Stimulated activated naive B cell treated with anti-CD40 and anti-IgM and Interleukin-4, amounts not matched to agents 10 μg/mL and 1 μg/mL and 100 μg/mL, for 72 hours (primary cell): Measurements from ENCODE around the gene CCR9.

ENCODE experiments used
- ATAC-seq, 2 donors: fragments of 150-1000 bp; cut with Tn5 transposase; replicated peaks; 2 replicates each; pipeline ENCODE4 v1.10.0; 2021; ENCODE audit warnings: moderate library complexity in 1 of 2
- DNase-seq: peaks from one replicate; pipeline ENCODE4 v3.0.0; 2021
- H3K27ac Mint-ChIP-seq: one replicate; pipeline ENCODE4 v1.8.0; 2022; ENCODE audit warnings: mild to moderate bottlenecking, mixed read lengths
- H3K27me3 Mint-ChIP-seq, 2 donors: one replicate each; pipeline ENCODE4 v1.8.0; 2022; ENCODE audit warnings: mixed read lengths in 2 of 2
- H3K36me3 Mint-ChIP-seq, 2 donors: one replicate each; pipeline ENCODE4 v1.8.0; 2022; ENCODE audit warnings: mixed read lengths in 2 of 2, mild to moderate bottlenecking in 1 of 2
- H3K4me1 Mint-ChIP-seq, 2 donors: one replicate each; pipeline ENCODE4 v1.8.0; 2022; ENCODE audit warnings: mixed read lengths in 2 of 2, mild to moderate bottlenecking in 1 of 2
- H3K4me3 Mint-ChIP-seq, 2 donors: one replicate each; pipeline ENCODE4 v1.8.0; 2022; ENCODE audit warnings: mild to moderate bottlenecking in 2 of 2, mixed read lengths in 2 of 2, moderate library complexity in 1 of 2
- H3K9me3 Mint-ChIP-seq, 2 donors: one replicate each; pipeline ENCODE4 v1.8.0; 2022; ENCODE audit warnings: mixed read lengths in 2 of 2, mild to moderate bottlenecking in 1 of 2

Gene CCR9

DNA sequence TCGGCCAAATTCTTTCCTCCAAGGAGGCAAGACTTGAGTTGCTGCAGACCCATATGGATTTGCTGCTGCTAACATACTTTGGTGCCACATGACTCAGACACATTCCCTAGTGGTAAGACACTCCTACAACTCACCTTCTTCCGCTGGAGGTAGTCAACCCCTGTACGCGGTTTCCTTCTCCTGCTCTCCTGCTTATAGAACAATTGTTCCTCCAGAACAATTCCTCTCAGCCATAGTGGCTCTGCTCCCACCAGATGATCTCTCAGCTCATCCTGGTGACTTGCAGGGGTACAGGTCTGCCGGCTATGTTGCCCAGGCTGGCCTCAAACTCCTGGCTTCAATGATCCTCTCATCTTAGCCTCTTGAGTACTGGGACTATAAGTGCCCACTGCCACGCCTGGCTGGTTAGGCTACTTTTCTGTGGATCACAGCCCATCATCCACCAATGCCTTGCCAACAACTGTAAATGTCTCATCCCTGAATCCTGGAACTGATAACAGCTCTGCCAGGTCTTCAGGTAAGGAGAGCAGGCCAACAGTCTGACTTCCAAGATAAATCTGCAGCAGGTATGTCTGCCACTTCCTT is 54.5 kb downstream of the CCR9 start:
- H3K4me1 Mint-ChIP-seq: peaks cover 8 to 12% of the 10 kb centered on the region in 2 donors
- ATAC-seq (no peak), DNase-seq (no peak)
- no peak overlapping the region for H3K4me3 Mint-ChIP-seq
- H3K27ac Mint-ChIP-seq: no peak overlapping the region
- H3K36me3 Mint-ChIP-seq: peaks cover 18 to 38% of the 10 kb centered on the region in 2 donors
- H3K27me3 Mint-ChIP-seq: no peaks in the 10 kb centered on the region
- no peaks in the 10 kb centered on the region for H3K9me3 Mint-ChIP-seq

- H3K9me3 Mint-ChIP-seq: no peaks in the 10 kb centered on the region
- ATAC-seq: no peak
- DNase-seq: no peak
- peaks cover 8 to 12% of the 10 kb centered on the region in 2 donors for H3K4me1 Mint-ChIP-seq
- no peaks in the 10 kb centered on the region for H3K27me3 Mint-ChIP-seq
- H3K4me3 Mint-ChIP-seq: no peak overlapping the region
- H3K36me3 Mint-ChIP-seq: peaks cover 17 to 43% of the 10 kb centered on the region in 2 donors
- H3K27ac Mint-ChIP-seq: no peak overlapping the region
Observed at GRCh38 chr3:45942051-45942825, 55.9 kb downstream of the CCR9 start.

- Mint-ChIP-seq H3K4me3 (no peak within 1 kb of the TSS), H3K4me1 (peaks cover 8 to 12% of the 10 kb centered on the region in 2 donors), H3K36me3 (peaks cover 11 to 39% of the 10 kb centered on the region in 2 donors), H3K27me3 (no peaks in the 10 kb centered on the region), H3K9me3 (no peaks in the 10 kb centered on the region), H3K27ac (no peak within 1 kb of the TSS)
- DNase-seq: no peak
- no peak for ATAC-seq
Observed at GRCh38 chr3:45943207-45943846, 57.0 kb downstream of the CCR9 start, which contains the start of gene CXCR6. CXCR6 (plus strand) TSS chr3:45943464; CDS start chr3:45946482, 3,018 bp downstream.

- H3K27me3 Mint-ChIP-seq: no peaks in the 10 kb centered on the region
- H3K9me3 Mint-ChIP-seq: no peaks in the 10 kb centered on the region
- H3K36me3 Mint-ChIP-seq: peaks cover 25 to 51% of the 10 kb centered on the region in 2 donors
- H3K4me3 Mint-ChIP-seq: no peak overlapping the region
- ATAC-seq: no peak
- H3K4me1 Mint-ChIP-seq: peaks cover 0 to 3% of the 10 kb centered on the region in 2 donors
- no peak for DNase-seq
- H3K27ac Mint-ChIP-seq: no peak overlapping the region
Observed at GRCh38 chr3:45944830-45945620, 58.7 kb downstream of the CCR9 start.

DNA sequence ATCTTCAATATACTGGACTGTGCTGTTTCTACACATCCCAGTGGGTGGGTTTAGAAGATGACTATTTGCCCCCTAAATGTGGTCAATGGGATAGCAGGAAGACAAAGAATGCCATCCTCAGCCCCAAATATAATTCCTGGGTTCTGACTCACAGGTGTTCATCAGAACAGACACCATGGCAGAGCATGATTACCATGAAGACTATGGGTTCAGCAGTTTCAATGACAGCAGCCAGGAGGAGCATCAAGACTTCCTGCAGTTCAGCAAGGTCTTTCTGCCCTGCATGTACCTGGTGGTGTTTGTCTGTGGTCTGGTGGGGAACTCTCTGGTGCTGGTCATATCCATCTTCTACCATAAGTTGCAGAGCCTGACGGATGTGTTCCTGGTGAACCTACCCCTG is 60.0 kb downstream of the CCR9 start:
- H3K36me3 Mint-ChIP-seq: peaks cover 23 to 53% of the 10 kb centered on the region in 2 donors
- H3K4me3 Mint-ChIP-seq: no peak overlapping the region
- no peak for DNase-seq
- no peaks in the 10 kb centered on the region for H3K27me3 Mint-ChIP-seq
- H3K4me1 Mint-ChIP-seq: peaks cover 0 to 3% of the 10 kb centered on the region in 2 donors
- no peaks in the 10 kb centered on the region for H3K9me3 Mint-ChIP-seq
- no peak overlapping the region for H3K27ac Mint-ChIP-seq
- no peak for ATAC-seq

GRCh38 chr3:45946875-45947274 is 60.5 kb downstream of the CCR9 start:
- H3K27ac Mint-ChIP-seq: no peak overlapping the region
- H3K36me3 Mint-ChIP-seq: peaks cover 28 to 59% of the 10 kb centered on the region in 2 donors
- H3K27me3 Mint-ChIP-seq: no peaks in the 10 kb centered on the region
- ATAC-seq (no peak), DNase-seq (no peak)
- no peaks in the 10 kb centered on the region for H3K9me3 Mint-ChIP-seq
- no peak overlapping the region for H3K4me3 Mint-ChIP-seq
- peaks cover 0 to 3% of the 10 kb centered on the region in 2 donors for H3K4me1 Mint-ChIP-seq

GRCh38 chr3:45947361-45947760 is 61.0 kb downstream of the CCR9 start:
- no peaks in the 10 kb centered on the region for H3K9me3 Mint-ChIP-seq
- peaks cover 32 to 63% of the 10 kb centered on the region in 2 donors for H3K36me3 Mint-ChIP-seq
- ATAC-seq (no peak), DNase-seq (no peak)
- no peaks in the 10 kb centered on the region for H3K27me3 Mint-ChIP-seq
- H3K4me1 Mint-ChIP-seq: peaks cover 0 to 3% of the 10 kb centered on the region in 2 donors
- no peak overlapping the region for H3K4me3 Mint-ChIP-seq
- no peak overlapping the region for H3K27ac Mint-ChIP-seq

DNA sequence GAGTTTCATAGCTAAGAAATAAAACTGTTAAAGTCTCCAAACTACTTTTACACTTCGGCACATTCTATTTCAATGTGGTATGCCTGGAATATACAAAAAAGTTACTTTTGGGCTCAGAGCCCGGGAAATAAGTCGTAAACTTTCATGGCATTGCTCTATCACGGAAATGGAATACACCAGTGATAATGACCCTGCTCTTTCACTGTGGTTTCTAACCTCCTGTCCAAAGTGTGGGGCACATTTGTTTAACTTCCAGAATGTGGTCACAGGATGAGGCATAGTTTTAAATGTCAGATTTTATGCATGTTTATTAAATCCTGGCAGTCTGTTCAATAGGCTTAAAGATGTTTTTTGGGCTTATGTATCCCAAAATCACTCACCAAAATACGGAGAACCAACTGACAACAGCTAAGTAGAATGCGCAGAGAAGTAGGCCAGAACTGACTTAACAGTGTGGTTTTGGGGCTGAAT is 62.0 kb downstream of the CCR9 start:
- H3K36me3 Mint-ChIP-seq: peaks cover 37 to 69% of the 10 kb centered on the region in 2 donors
- H3K27me3 Mint-ChIP-seq: no peaks in the 10 kb centered on the region
- no peak for ATAC-seq
- no peak overlapping the region for H3K4me3 Mint-ChIP-seq
- H3K9me3 Mint-ChIP-seq: no peaks in the 10 kb centered on the region
- no peak overlapping the region for H3K27ac Mint-ChIP-seq
- no peaks in the 10 kb centered on the region for H3K4me1 Mint-ChIP-seq
- DNase-seq: no peak

DNA sequence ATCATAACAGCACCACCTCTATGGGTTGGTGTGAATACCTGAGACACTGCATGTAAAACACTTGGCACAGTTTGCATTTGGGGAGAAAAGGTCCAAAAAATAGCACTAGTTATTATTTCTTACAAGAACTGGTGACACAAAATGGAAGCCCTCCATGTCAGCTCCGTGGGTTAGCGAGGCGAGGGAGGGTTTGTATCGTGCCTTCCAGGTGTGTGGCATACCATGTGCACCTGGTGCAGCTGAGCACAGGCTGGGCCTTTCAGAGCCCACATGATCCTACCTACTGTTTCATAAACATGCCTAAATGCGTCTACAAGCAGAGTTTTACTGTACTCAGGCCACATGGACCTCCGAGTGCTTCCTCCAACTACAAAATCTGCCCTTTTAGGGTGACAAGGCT is 62.5 kb downstream of the CCR9 start:
- ATAC-seq (no peak), DNase-seq (no peak)
- peaks cover 39 to 72% of the 10 kb centered on the region in 2 donors for H3K36me3 Mint-ChIP-seq
- no peak overlapping the region for H3K27ac Mint-ChIP-seq
- H3K27me3 Mint-ChIP-seq: no peaks in the 10 kb centered on the region
- H3K9me3 Mint-ChIP-seq: no peaks in the 10 kb centered on the region
- no peaks in the 10 kb centered on the region for H3K4me1 Mint-ChIP-seq
- no peak overlapping the region for H3K4me3 Mint-ChIP-seq

DNA sequence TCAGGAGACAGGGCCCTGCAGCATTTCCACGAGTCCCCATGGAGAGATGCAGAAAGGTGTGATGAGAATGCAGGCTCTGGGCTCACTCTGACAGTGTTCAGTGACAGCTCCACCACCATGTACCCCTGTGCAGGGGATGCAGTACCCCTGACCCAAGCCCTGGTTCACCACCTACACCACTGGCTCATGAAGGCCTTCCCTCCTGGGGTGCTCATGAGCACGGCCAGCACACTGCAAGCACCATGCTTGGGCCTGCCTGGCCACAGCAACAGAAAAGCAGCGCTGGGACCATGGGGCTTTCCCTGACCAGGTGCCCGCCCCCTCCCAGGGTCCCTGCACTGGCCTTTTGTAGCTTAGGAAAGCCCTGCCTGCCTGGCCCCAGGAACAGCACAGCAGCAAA is 63.1 kb downstream of the CCR9 start:
- H3K4me1 Mint-ChIP-seq: no peaks in the 10 kb centered on the region
- no peaks in the 10 kb centered on the region for H3K27me3 Mint-ChIP-seq
- no peak for DNase-seq
- peaks cover 45 to 78% of the 10 kb centered on the region in 2 donors for H3K36me3 Mint-ChIP-seq
- peak overlapping the region; percentile 44 for H3K27ac Mint-ChIP-seq
- H3K9me3 Mint-ChIP-seq: no peaks in the 10 kb centered on the region
- ATAC-seq: no peak
- H3K4me3 Mint-ChIP-seq: no peak overlapping the region

DNA sequence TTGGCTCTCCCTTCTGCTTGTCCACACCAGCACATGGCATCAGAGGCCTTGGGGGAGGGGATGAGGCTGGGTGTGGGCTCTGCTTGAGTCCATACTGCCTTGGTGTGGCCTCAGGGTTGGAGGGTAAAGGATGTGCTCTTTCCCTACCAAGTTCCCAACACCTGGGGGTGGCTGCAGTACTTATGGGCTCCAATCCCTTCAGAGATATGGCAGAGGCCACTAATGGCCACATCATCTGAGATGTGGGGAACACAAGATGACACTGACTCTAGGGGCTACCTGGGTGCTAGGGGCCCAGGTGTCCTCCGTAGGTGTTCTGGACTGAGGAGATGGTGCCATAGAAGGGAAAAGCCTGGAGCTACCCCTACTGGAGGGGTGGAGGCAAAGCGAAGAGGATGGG is 63.8 kb downstream of the CCR9 start:
- ATAC-seq: no peak
- H3K36me3 Mint-ChIP-seq: peaks cover 51 to 83% of the 10 kb centered on the region in 2 donors
- H3K4me3 Mint-ChIP-seq: no peak overlapping the region
- H3K9me3 Mint-ChIP-seq: no peaks in the 10 kb centered on the region
- no peaks in the 10 kb centered on the region for H3K27me3 Mint-ChIP-seq
- no peak for DNase-seq
- H3K4me1 Mint-ChIP-seq: no peaks in the 10 kb centered on the region
- H3K27ac Mint-ChIP-seq: no peak overlapping the region

DNA sequence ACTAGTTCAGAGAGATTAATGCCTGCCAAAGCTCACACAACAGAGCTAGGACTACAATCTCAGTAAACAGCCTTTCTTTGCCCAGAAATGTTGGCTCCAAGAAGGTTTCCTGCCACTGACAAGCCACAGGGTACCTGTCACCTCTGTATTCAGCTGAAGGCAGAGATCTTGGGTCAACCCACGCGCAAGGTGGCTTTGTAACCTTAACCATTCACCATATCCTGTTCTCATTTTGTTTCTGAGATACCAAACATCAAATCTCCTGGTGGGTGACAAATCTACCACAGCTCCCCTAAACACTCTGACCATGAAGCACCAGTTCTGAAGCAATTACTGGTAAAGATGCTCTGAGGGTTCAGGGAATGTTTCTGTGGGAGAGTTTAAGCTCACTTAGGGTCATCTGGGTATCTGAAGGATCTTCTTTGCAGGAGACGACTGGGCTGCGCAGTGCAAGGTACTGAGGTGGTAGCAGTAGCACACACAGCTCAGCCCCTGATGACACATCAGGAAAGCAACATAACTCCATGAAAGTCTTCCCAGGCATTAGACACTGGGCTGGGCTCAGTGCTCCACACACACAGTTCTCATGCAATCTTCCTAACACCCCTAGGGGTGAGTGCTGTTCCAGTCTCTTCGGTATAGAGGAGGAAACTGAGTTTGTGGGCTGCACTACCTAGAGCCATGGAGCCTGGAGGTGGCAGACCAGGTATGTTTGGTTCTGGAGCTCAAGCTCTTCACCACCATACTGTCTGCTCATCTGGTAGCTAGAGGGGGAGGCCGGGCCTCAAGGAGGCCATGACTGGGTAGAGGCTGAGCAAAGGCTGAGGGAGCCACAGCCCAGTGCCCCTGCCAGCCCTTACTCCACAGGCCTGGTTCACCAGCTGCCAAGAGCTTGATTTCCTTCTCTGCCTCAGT is 64.6 kb downstream of the CCR9 start:
- H3K36me3 Mint-ChIP-seq: peaks cover 54 to 80% of the 10 kb centered on the region in 2 donors
- no peaks in the 10 kb centered on the region for H3K4me1 Mint-ChIP-seq
- no peak for ATAC-seq
- no peak overlapping the region for H3K27ac Mint-ChIP-seq
- H3K9me3 Mint-ChIP-seq: no peaks in the 10 kb centered on the region
- no peaks in the 10 kb centered on the region for H3K27me3 Mint-ChIP-seq
- no peak for DNase-seq
- no peak overlapping the region for H3K4me3 Mint-ChIP-seq

- no peak for ATAC-seq
- H3K9me3 Mint-ChIP-seq: no peaks in the 10 kb centered on the region
- no peaks in the 10 kb centered on the region for H3K4me1 Mint-ChIP-seq
- no peak overlapping the region for H3K4me3 Mint-ChIP-seq
- no peak for DNase-seq
- H3K27ac Mint-ChIP-seq: no peak overlapping the region
- H3K36me3 Mint-ChIP-seq: peaks cover 53 to 72% of the 10 kb centered on the region in 2 donors
- H3K27me3 Mint-ChIP-seq: no peaks in the 10 kb centered on the region
Observed at GRCh38 chr3:45951946-45952345, 65.6 kb downstream of the CCR9 start.
